HCT116 (cell line): Measurements from ENCODE around the gene CASP9.
"Not testable (repeated sequence)": the region's sequence is repeated elsewhere in the genome, so short reads cannot be mapped to it uniquely, and the experiment has no call there.

Source experiments
- ELF1 ChIP-seq: IDR thresholded peaks from 2 replicates; pipeline ENCODE4 v1.6.1; 2012; ENCODE audit warnings: low read depth, borderline replicate concordance
- EZH2 ChIP-seq: fragments of 200-600 bp; sonication (generic); IDR thresholded peaks from 2 replicates; pipeline ENCODE4 v1.6.1; 2017; ENCODE audit warnings: antibody characterized with exemption, mixed run types
- MAX ChIP-seq: IDR thresholded peaks from 2 replicates; pipeline ENCODE4 v1.6.1; 2012
- POLR2A ChIP-seq: IDR thresholded peaks from 2 replicates; pipeline ENCODE4 v1.7.0; 2011; ENCODE audit warnings: borderline replicate concordance; ENCODE audit not compliant: insufficient read depth, insufficient read length; ENCODE audit errors: extremely low read depth
- POLR2AphosphoS5 ChIP-seq: IDR thresholded peaks from 2 replicates; pipeline ENCODE4 v1.6.1; 2011; ENCODE audit warnings: mild to moderate bottlenecking, low read depth, low read length, moderate library complexity
- ZFX ChIP-seq: fragments of 450-650 bp; IDR thresholded peaks from 2 replicates; pipeline ENCODE4 v1.6.1; 2017
- ZNF274 ChIP-seq: fragments of 200-500 bp; sonication (Bioruptor generic); IDR thresholded peaks from 2 replicates; pipeline ENCODE4 v1.6.1; 2014; ENCODE audit warnings: mild to moderate bottlenecking, low read depth, low read length, inconsistent platforms
- TF ChIP-seq, protein P1 (sequence below), 3 experiments: fragments of 200-600 bp in 1 of 3; sonication (generic) in 1 of 3; IDR thresholded peaks in 2 of 3; conservative IDR thresholded peaks in 1 of 3; 2 replicates each; pipeline ENCODE4 v1.5.1; 2012 to 2017; ENCODE audit warnings: low read depth in 2 of 3, low read length in 2 of 3, antibody characterized with exemption in 1 of 3, borderline replicate concordance in 1 of 3, control low read depth in 1 of 3, mild to moderate bottlenecking in 1 of 3, mixed read lengths in 1 of 3, mixed run types in 1 of 3, moderate library complexity in 1 of 3; ENCODE audit not compliant: insufficient read depth in 1 of 3

GRCh38 chr1:15482455-15482854 lies 41.6 kb downstream of the CASP9 start:
- TF ChIP-seq, protein P1, sequence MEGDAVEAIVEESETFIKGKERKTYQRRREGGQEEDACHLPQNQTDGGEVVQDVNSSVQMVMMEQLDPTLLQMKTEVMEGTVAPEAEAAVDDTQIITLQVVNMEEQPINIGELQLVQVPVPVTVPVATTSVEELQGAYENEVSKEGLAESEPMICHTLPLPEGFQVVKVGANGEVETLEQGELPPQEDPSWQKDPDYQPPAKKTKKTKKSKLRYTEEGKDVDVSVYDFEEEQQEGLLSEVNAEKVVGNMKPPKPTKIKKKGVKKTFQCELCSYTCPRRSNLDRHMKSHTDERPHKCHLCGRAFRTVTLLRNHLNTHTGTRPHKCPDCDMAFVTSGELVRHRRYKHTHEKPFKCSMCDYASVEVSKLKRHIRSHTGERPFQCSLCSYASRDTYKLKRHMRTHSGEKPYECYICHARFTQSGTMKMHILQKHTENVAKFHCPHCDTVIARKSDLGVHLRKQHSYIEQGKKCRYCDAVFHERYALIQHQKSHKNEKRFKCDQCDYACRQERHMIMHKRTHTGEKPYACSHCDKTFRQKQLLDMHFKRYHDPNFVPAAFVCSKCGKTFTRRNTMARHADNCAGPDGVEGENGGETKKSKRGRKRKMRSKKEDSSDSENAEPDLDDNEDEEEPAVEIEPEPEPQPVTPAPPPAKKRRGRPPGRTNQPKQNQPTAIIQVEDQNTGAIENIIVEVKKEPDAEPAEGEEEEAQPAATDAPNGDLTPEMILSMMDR (IDR thresholded peaks at IDR 0.05 in 2 of 3, conservative IDR thresholded peaks at IDR 0.05 in 1 of 3; ENCODE audit: borderline replicate concordance in 1 of 3, insufficient read depth in 1 of 3, low read depth in 2 of 3, low read length in 2 of 3) = not testable (repeated sequence)
- not testable (repeated sequence) for TF ChIP-seq ELF1, ZFX, EZH2, POLR2A, MAX, POLR2AphosphoS5, ZNF274
